ENCODE data around the gene CTU2.

GRCh38 chr16:88686062-88686438, 20.3 kb upstream of the CTU2 start:
- no peak for TF ChIP-seq GATA3 (IDR thresholded peaks at IDR 0.05; ENCODE audit: low read depth, low read length)
- no peak for TF ChIP-seq GATA2 (IDR thresholded peaks at IDR 0.05; ENCODE audit: low read depth, low read length)

Data from SH-SY5Y (cell line).